Breast epithelium (tissue), 3 donors: ENCODE results near the gene GTF3C4.

Experiments used
- CTCF ChIP-seq, 3 donors: fragments of 450-650 bp; IDR thresholded peaks; one replicate each; pipeline ENCODE4 v1.5.1; 2016 to 2017; ENCODE audit warnings: antibody characterized with exemption in 3 of 3, mild to moderate bottlenecking in 3 of 3, moderate library complexity in 3 of 3
- POLR2A ChIP-seq: fragments of 450-650 bp; IDR thresholded peaks from one replicate; pipeline ENCODE4 v1.6.1; 2016; ENCODE audit warnings: antibody characterized with exemption, mild to moderate bottlenecking, moderate library complexity
- POLR2AphosphoS5 ChIP-seq, 3 donors: sonication (generic); formaldehyde crosslinking; IDR thresholded peaks; one replicate each; pipeline ENCODE4 v1.6.1; 2017; ENCODE audit warnings: antibody characterized with exemption in 3 of 3

GRCh38 chr9:132699956-132700355, 29.7 kb downstream of the GTF3C4 start:
- TF ChIP-seq CTCF (IDR thresholded peaks at IDR 0.05) (no peak), POLR2A (no peak), POLR2AphosphoS5 (IDR thresholded peaks at IDR 0.05) (no peak)
